OCI-LY3 (cell line): ENCODE measurements around the gene IRF2BP2.

Source experiments
- H2AFZ ChIP-seq: fragments of 200-600, 300-600 bp; shearing (Covaris generic); 2 replicates; pipeline ENCODE4 v1.6.0; 2014; ENCODE audit warnings: antibody characterized with exemption, low read depth, low read length
- H3K27ac ChIP-seq: fragments of 200-600, 300-600 bp; sonication (generic); 2 replicates; pipeline ENCODE4 v1.5.1; 2014; ENCODE audit warnings: mild to moderate bottlenecking, low read length, moderate library complexity, mixed read lengths
- H3K27me3 ChIP-seq: fragments of 200-600, 300-600 bp; sonication (generic); 2 replicates; pipeline ENCODE4 v1.6.1; 2014; ENCODE audit warnings: low read depth, low read length, mixed read lengths
- H3K36me3 ChIP-seq: fragments of 200-600, 300-600 bp; sonication (generic); replicated peaks from 2 replicates; pipeline ENCODE3; 2014; ENCODE audit warnings: low read depth, low read length, mixed read lengths
- H3K4me1 ChIP-seq: fragments of 300-600, 200-600 bp; sonication (generic); 2 replicates; pipeline ENCODE4 v1.6.1; 2014; ENCODE audit warnings: low read length, mixed read lengths
- H3K4me2 ChIP-seq: fragments of 200-600, 300-600 bp; sonication (generic); 2 replicates; pipeline ENCODE4 v1.6.1; 2014; ENCODE audit warnings: low read length, mixed read lengths
- H3K4me3 ChIP-seq: fragments of 300-600, 200-600 bp; sonication (generic); 2 replicates; pipeline ENCODE4 v1.5.1; 2014; ENCODE audit warnings: antibody characterized with exemption, mild to moderate bottlenecking, low read length, moderate library complexity
- H3K79me2 ChIP-seq: fragments of 300-600, 200-600 bp; shearing (Covaris generic); 2 replicates; pipeline ENCODE4 v1.6.1; 2014; ENCODE audit warnings: mild to moderate bottlenecking, low read length, mixed read lengths
- H3K9ac ChIP-seq: fragments of 300-600, 200-600 bp; shearing (Covaris generic); 2 replicates; pipeline ENCODE4 v1.6.0; 2014; ENCODE audit warnings: mild to moderate bottlenecking, low read length, moderate library complexity
- H3K9me3 ChIP-seq: fragments of 200-600, 300-600 bp; shearing (Covaris generic); 2 replicates; pipeline ENCODE4 v1.6.1; 2014; ENCODE audit warnings: low read length, mixed read lengths; ENCODE audit not compliant: insufficient read depth
- H4K20me1 ChIP-seq: fragments of 200-600, 300-600 bp; sonication (generic); 2 replicates; pipeline ENCODE4 v1.6.1; 2016; ENCODE audit warnings: low read length, mixed read lengths; ENCODE audit not compliant: insufficient read depth
- EZH2phosphoT487 ChIP-seq: fragments of 200-600 bp; shearing (Covaris generic); IDR thresholded peaks from 2 replicates; pipeline ENCODE4 v1.6.1; 2018; ENCODE audit warnings: antibody characterized with exemption, mixed run types, low read depth
- TF ChIP-seq, protein P1 (sequence below): fragments of 200-600, 300-600 bp; sonication (generic); IDR thresholded peaks from 2 replicates; pipeline ENCODE4 v1.5.1; 2014; ENCODE audit warnings: antibody characterized with exemption, low read length, low read depth

The IRF2BP2 gene

DNA sequence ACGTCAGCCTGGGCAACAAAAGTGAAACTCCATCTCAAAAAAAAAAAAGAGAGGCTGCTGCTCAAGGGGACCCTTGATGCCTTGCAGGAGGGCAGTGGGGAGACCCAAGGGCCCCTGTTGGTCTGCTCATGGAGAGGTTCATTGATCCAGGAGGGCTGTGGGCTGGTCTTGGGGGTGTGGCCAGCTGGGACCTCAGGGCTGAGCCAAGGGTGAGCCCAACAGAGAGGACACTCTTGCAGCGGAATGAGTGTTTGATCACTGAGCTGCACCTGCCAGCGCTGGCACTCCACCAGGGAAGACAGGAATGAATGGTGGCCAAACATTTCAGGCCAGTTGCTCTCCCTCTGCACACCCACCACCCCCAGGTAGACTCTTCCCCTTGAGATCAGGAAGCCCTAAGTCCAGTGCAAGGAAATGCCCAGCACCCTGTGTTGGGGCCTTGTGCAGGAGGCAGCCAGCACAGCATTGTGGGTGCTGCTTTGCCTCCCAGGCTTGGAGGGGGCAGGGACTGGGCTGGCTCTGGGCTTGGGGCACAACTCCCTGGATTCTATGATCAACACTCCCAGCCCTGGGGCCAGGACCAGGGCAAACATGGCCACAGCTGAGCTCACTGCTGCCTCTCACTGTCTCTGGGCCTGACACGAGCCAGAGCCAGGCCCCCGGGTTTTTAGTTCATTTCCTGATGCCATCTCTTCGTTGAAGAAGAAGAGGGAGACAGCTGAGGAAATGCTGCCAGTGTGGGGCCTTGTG lies 50.7 kb downstream of the IRF2BP2 start:
- no peak overlapping the region for H3K4me2 ChIP-seq
- no peaks in the 10 kb centered on the region for H4K20me1 ChIP-seq
- H3K9me3 ChIP-seq, result no peaks in the 10 kb centered on the region
- no peaks in the 10 kb centered on the region for H3K4me1 ChIP-seq
- no peak overlapping the region for H3K27ac ChIP-seq
- no peaks in the 10 kb centered on the region; the same call in 1 of the 2 replicates for H3K27me3 ChIP-seq
- no peak overlapping the region for H3K9ac ChIP-seq
- TF ChIP-seq, protein P1, sequence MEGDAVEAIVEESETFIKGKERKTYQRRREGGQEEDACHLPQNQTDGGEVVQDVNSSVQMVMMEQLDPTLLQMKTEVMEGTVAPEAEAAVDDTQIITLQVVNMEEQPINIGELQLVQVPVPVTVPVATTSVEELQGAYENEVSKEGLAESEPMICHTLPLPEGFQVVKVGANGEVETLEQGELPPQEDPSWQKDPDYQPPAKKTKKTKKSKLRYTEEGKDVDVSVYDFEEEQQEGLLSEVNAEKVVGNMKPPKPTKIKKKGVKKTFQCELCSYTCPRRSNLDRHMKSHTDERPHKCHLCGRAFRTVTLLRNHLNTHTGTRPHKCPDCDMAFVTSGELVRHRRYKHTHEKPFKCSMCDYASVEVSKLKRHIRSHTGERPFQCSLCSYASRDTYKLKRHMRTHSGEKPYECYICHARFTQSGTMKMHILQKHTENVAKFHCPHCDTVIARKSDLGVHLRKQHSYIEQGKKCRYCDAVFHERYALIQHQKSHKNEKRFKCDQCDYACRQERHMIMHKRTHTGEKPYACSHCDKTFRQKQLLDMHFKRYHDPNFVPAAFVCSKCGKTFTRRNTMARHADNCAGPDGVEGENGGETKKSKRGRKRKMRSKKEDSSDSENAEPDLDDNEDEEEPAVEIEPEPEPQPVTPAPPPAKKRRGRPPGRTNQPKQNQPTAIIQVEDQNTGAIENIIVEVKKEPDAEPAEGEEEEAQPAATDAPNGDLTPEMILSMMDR, result no peak
- no peak for TF ChIP-seq EZH2phosphoT487
- no peak overlapping the region for H3K4me3 ChIP-seq
- H3K79me2 ChIP-seq, result no peaks in the 10 kb centered on the region
- no peak overlapping the region for H2AFZ ChIP-seq
- no peaks in the 10 kb centered on the region for H3K36me3 ChIP-seq

GRCh38 chr1:234558330-234558836 lies 51.6 kb downstream of the IRF2BP2 start:
- H3K36me3 ChIP-seq, result no peaks in the 10 kb centered on the region
- no peaks in the 10 kb centered on the region for H3K79me2 ChIP-seq
- no peak overlapping the region for H3K27ac ChIP-seq
- no peak overlapping the region for H3K4me3 ChIP-seq
- H3K4me2 ChIP-seq, result no peak overlapping the region
- H3K27me3 ChIP-seq, result peaks cover 9% of the 10 kb centered on the region; the same call in 1 of the 2 replicates
- H3K9me3 ChIP-seq, result no peaks in the 10 kb centered on the region
- no peaks in the 10 kb centered on the region for H3K4me1 ChIP-seq
- H2AFZ ChIP-seq, result no peak overlapping the region
- H3K9ac ChIP-seq, result no peak overlapping the region
- no peak for TF ChIP-seq EZH2phosphoT487
- TF ChIP-seq, protein P1, result no peak
- H4K20me1 ChIP-seq, result no peaks in the 10 kb centered on the region

DNA sequence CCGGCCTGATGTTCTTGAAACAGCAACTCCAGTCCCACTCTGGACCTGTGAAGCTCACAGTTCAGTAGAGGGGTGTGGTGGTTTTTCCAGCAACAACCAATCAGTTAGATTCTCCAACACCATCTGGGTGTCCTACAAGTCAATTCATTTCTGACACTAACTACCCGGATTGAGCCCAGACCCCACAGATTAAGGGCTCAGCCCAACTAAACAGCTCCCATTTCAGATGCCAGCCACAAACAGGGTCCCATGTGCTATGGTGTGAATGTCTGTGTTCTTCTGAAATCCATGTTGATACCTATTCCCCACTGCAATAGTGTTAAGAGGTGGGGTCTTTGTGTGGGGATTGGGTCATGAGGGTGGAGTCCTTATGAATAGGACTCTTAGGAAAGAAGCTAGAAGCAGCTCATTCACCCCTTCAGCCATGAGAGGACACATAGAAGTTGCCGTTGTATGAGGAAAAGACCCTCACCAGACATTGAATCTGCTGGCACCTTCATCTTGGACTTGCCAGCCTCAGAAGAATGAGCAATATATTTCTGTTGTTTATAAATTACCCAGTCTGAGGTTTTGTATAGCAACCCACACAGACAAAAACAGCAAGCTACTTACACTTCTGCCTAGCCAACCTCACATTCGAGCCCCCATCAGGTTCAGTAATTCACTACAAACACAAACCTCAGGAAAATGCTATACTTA lies 53.6 kb downstream of the IRF2BP2 start:
- Histone ChIP-seq H3K4me3 (no peak overlapping the region), H3K27ac (no peak overlapping the region), H3K9ac (no peak overlapping the region), H3K79me2 (no peaks in the 10 kb centered on the region), H4K20me1 (no peaks in the 10 kb centered on the region), H3K36me3 (no peaks in the 10 kb centered on the region), H3K27me3 (peaks cover 11% of the 10 kb centered on the region; the same call in 1 of the 2 replicates), H3K4me1 (no peaks in the 10 kb centered on the region), H3K4me2 (no peak overlapping the region), H2AFZ (no peak overlapping the region), H3K9me3 (no peaks in the 10 kb centered on the region)
- TF ChIP-seq EZH2phosphoT487, result no peak
- TF ChIP-seq, protein P1, result no peak

GRCh38 chr1:234555390-234556024 lies 54.5 kb downstream of the IRF2BP2 start:
- Histone ChIP-seq H3K4me3 (no peak overlapping the region), H3K27ac (no peak overlapping the region), H3K9me3 (no peaks in the 10 kb centered on the region), H2AFZ (no peak overlapping the region), H3K27me3 (peaks cover 11% of the 10 kb centered on the region; the same call in 1 of the 2 replicates), H3K4me2 (no peak overlapping the region), H3K79me2 (no peaks in the 10 kb centered on the region), H4K20me1 (no peaks in the 10 kb centered on the region), H3K36me3 (no peaks in the 10 kb centered on the region), H3K4me1 (no peaks in the 10 kb centered on the region), H3K9ac (no peak overlapping the region)
- TF ChIP-seq, protein P1, result no peak
- TF ChIP-seq EZH2phosphoT487, result no peak
